ENCODE results near the gene NDUFS3.

DNA sequence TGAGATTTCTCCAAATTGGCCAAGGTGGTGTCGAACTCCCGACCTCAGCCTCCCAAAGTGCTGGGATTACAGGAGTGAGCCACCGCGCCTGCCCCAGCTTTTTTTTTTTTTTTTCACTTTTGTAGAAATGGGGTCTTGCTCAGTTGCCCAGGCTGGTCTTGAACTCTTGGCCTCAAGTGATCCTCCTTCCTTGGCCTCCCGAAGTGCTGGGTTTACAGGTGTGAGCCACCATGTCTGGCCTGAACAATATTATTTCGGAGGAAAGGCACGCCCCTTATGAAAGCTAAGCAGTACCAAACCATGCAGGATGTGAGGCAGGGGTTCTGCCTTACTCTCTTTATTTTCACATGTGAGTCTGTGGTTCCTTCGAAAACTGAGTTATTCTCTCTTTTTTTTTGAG, 47.4 kb downstream of the NDUFS3 start:
- TF ChIP-seq, protein P1, sequence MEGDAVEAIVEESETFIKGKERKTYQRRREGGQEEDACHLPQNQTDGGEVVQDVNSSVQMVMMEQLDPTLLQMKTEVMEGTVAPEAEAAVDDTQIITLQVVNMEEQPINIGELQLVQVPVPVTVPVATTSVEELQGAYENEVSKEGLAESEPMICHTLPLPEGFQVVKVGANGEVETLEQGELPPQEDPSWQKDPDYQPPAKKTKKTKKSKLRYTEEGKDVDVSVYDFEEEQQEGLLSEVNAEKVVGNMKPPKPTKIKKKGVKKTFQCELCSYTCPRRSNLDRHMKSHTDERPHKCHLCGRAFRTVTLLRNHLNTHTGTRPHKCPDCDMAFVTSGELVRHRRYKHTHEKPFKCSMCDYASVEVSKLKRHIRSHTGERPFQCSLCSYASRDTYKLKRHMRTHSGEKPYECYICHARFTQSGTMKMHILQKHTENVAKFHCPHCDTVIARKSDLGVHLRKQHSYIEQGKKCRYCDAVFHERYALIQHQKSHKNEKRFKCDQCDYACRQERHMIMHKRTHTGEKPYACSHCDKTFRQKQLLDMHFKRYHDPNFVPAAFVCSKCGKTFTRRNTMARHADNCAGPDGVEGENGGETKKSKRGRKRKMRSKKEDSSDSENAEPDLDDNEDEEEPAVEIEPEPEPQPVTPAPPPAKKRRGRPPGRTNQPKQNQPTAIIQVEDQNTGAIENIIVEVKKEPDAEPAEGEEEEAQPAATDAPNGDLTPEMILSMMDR (IDR thresholded peaks at IDR 0.05): no peak
- no peak for TF ChIP-seq POLR2A (IDR thresholded peaks at IDR 0.05)

All from body of pancreas (tissue), 4 donors.